Neural progenitor cell (in vitro differentiated cells): ENCODE results near the gene NME2. TPM values are rescaled to one million over a fixed set of nuclear protein-coding genes. Genes with fewer than 3 reads are reported as not detected.
A peak's percentile ranks its signal among the peaks of the same experiment; 100 is the strongest.

Source experiments
- DNase-seq: peaks from one replicate; pipeline ENCODE4 v3.0.0-alpha.2; 2016; ENCODE audit warnings: low spot score
- H2AFZ ChIP-seq: fragments of 200-600 bp; sonication (generic); replicated peaks from 2 replicates; pipeline ENCODE4 v1.6.1; 2016; ENCODE audit warnings: antibody characterized with exemption
- H3F3A ChIP-seq: fragments of 200-600 bp; sonication (generic); 2 replicates; pipeline ENCODE4 v1.6.1; 2016; ENCODE audit warnings: antibody characterized with exemption, low read depth
- H3K27ac ChIP-seq: fragments of 200-600 bp; sonication (generic); 2 replicates; pipeline ENCODE4 v1.5.1; 2016; ENCODE audit warnings: mild to moderate bottlenecking
- H3K27me3 ChIP-seq: fragments of 200-600 bp; sonication (generic); 2 replicates; pipeline ENCODE4 v1.6.1; 2016; ENCODE audit warnings: mild to moderate bottlenecking, moderate library complexity
- H3K36me3 ChIP-seq: fragments of 200-600 bp; sonication (generic); 2 replicates; pipeline ENCODE4 v1.5.1; 2016
- H3K4me1 ChIP-seq: fragments of 200-600 bp; sonication (generic); 2 replicates; pipeline ENCODE4 v1.6.1; 2016; ENCODE audit warnings: mixed run types
- H3K4me2 ChIP-seq: fragments of 200-600 bp; sonication (generic); 2 replicates; pipeline ENCODE4 v1.6.1; 2016
- H3K4me3 ChIP-seq: fragments of 200-600 bp; sonication (generic); 2 replicates; pipeline ENCODE4 v1.5.1; 2016
- H3K79me2 ChIP-seq: fragments of 200-600 bp; sonication (generic); 2 replicates; pipeline ENCODE4 v1.6.1; 2016; ENCODE audit warnings: low read depth
- H3K9ac ChIP-seq: fragments of 200-600 bp; sonication (generic); 2 replicates; pipeline ENCODE4 v1.6.1; 2016
- H3K9me3 ChIP-seq: fragments of 200-600 bp; sonication (generic); 2 replicates; pipeline ENCODE4 v1.5.1; 2016; ENCODE audit warnings: low read depth
- H4K20me1 ChIP-seq: fragments of 200-600 bp; sonication (generic); 2 replicates; pipeline ENCODE4 v1.6.1; 2016; ENCODE audit warnings: low read depth
- H3K27ac Mint-ChIP-seq: 3 replicates; pipeline ENCODE4 v1.8.0; 2021; ENCODE audit warnings: mixed read lengths
- H3K27me3 Mint-ChIP-seq: 2 replicates; pipeline ENCODE4 v1.8.0; 2022; ENCODE audit warnings: low read depth, mild to moderate bottlenecking, inconsistent platforms, moderate library complexity, mixed read lengths; ENCODE audit not compliant: insufficient read depth
- H3K36me3 Mint-ChIP-seq: 3 replicates; pipeline ENCODE4 v1.8.0; 2021; ENCODE audit warnings: mixed read lengths
- H3K4me1 Mint-ChIP-seq: 3 replicates; pipeline ENCODE4 v1.8.0; 2021; ENCODE audit warnings: mixed read lengths
- H3K4me3 Mint-ChIP-seq: 3 replicates; pipeline ENCODE4 v1.8.0; 2021; ENCODE audit warnings: mild to moderate bottlenecking, moderate library complexity, mixed read lengths
- H3K9me3 Mint-ChIP-seq: 3 replicates; pipeline ENCODE4 v1.8.0; 2020; ENCODE audit warnings: mixed read lengths
- CTCF ChIP-seq: fragments of 200-600 bp; sonication (generic); IDR thresholded peaks from 2 replicates; pipeline ENCODE4 v1.5.1; 2017; ENCODE audit warnings: antibody characterized with exemption, mild to moderate bottlenecking
- EZH2 ChIP-seq: fragments of 200-600 bp; sonication (generic); IDR thresholded peaks from 2 replicates; pipeline ENCODE4 v1.6.1; 2017; ENCODE audit warnings: antibody characterized with exemption, mild to moderate bottlenecking, moderate library complexity
- EZH2phosphoT487 ChIP-seq: fragments of 200-600 bp; sonication (generic); IDR thresholded peaks from 2 replicates; pipeline ENCODE4 v1.6.1; 2017; ENCODE audit warnings: antibody characterized with exemption
- total RNA-seq: library from RNA; depleted of rRNA; stranded (reverse); fragments of >200 nt; gene quantifications from 2 replicates; pipeline ENCODE4 v1.2.3, GENCODE V29; 2015; ENCODE audit warnings: low replicate concordance

NME2 gene
- total RNA-seq, 1 donor from 2014 or later = 287 TPM

DNA sequence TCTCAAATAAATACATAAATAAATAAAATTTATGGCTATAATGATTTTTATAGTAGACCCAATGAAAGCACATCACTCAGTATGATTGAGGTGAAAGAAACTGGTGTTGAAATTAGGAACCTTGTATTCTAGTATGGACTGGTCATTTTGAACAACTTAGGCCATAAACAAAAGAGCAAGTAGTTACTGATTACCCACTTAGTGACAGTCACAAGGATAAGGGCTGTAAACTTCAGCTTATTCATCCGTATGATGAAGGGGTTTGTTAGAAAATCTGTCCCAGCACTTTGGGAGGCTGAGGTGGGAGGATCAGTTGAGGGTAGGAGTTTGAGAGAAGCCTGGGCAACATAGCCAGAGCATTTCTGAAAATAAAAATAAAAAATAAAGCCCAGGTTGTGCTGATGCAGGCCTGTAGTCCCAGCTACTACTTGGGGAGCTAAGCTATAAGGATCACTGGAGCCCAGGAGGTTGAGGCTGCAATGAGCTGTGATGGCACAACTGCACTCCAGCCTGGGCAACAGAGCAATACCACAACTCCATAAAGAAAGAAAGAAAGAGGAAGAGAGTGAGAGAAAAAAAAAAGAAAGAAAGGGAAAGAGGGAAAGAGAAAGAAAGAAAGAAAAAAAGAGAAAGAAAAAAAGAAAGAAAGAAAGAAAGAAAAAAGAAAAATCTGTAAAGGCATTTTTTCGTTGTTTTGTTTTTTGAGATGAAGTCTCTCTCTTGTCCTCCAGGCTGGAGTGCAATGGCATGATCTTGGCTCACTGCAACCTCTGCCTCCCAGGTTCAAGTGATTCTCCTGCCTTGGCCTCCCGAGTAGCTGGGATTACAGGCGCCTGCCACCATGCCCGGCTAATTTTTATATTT, 41.3 kb upstream of the NME2 start:
- Histone ChIP-seq H3K27ac (no peak overlapping the region), H2AFZ (no peak overlapping the region), H3K4me2 (no peak overlapping the region), H3K4me3 (no peak overlapping the region), H3K9ac (no peak overlapping the region), H3K79me2 (peaks cover 2% of the 10 kb centered on the region), H3K36me3 (no peaks in the 10 kb centered on the region), H3K4me1 (no peaks in the 10 kb centered on the region), H4K20me1 (peaks cover 6% of the 10 kb centered on the region), H3K27me3 (no peaks in the 10 kb centered on the region), H3K9me3 (no peaks in the 10 kb centered on the region), H3F3A (peaks cover 15% of the 10 kb centered on the region)
- peaks cover 4% of the 10 kb centered on the region for H3K27me3 Mint-ChIP-seq
- H3K4me1 Mint-ChIP-seq = peaks cover 15% of the 10 kb centered on the region
- no peak overlapping the region for H3K4me3 Mint-ChIP-seq
- DNase-seq = no peak
- H3K9me3 Mint-ChIP-seq = no peaks in the 10 kb centered on the region
- H3K36me3 Mint-ChIP-seq = no peaks in the 10 kb centered on the region
- H3K27ac Mint-ChIP-seq = no peak overlapping the region
- TF ChIP-seq EZH2phosphoT487 (no peak), EZH2 (no peak), CTCF (no peak)

- Mint-ChIP-seq H3K36me3 (no peaks in the 10 kb centered on the region), H3K4me1 (no peaks in the 10 kb centered on the region), H3K4me3 (no peak overlapping the region), H3K27me3 (no peaks in the 10 kb centered on the region), H3K27ac (no peak overlapping the region), H3K9me3 (no peaks in the 10 kb centered on the region)
- DNase-seq = no peak
- Histone ChIP-seq H3F3A (no peaks in the 10 kb centered on the region), H3K4me3 (no peak overlapping the region), H3K4me2 (no peak overlapping the region), H3K79me2 (no peaks in the 10 kb centered on the region), H3K9ac (no peak overlapping the region), H2AFZ (no peak overlapping the region), H3K9me3 (no peaks in the 10 kb centered on the region), H3K27ac (no peak overlapping the region), H3K4me1 (no peaks in the 10 kb centered on the region), H4K20me1 (no peaks in the 10 kb centered on the region), H3K36me3 (no peaks in the 10 kb centered on the region), H3K27me3 (no peaks in the 10 kb centered on the region)
- TF ChIP-seq EZH2 (no peak), CTCF (no peak), EZH2phosphoT487 (no peak)
Measured at GRCh38 chr17:51128076-51128475, 38.1 kb upstream of the NME2 start.

DNA sequence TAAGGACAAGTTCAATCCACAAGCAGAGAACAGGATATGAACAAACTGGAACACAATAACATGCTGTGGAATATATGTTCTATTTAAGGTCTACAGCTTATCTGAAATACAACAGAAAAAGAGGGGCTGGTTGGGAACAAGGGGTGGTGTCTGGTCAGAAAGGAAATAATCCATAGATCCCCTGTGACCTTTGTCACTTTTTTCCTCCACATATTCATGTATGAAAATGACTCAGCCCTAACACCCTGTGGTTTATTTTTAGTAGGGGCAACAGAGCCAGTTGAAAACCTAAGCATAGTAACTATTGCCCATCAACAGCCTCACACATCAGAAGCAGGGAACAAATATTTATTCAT, 33.3 kb upstream of the NME2 start:
- Histone ChIP-seq H3K4me2 (no peak overlapping the region), H3K4me3 (no peak overlapping the region), H4K20me1 (no peaks in the 10 kb centered on the region), H3K36me3 (no peaks in the 10 kb centered on the region), H3K27me3 (no peaks in the 10 kb centered on the region), H3K4me1 (no peaks in the 10 kb centered on the region), H2AFZ (no peak overlapping the region), H3K27ac (no peak overlapping the region), H3F3A (no peaks in the 10 kb centered on the region), H3K9ac (no peak overlapping the region), H3K9me3 (no peaks in the 10 kb centered on the region), H3K79me2 (no peaks in the 10 kb centered on the region)
- no peak overlapping the region for H3K4me3 Mint-ChIP-seq
- no peaks in the 10 kb centered on the region for H3K27me3 Mint-ChIP-seq
- TF ChIP-seq CTCF (no peak), EZH2 (no peak), EZH2phosphoT487 (no peak)
- no peak for DNase-seq
- H3K27ac Mint-ChIP-seq = peak overlapping the region; percentile 25
- no peaks in the 10 kb centered on the region for H3K36me3 Mint-ChIP-seq
- H3K4me1 Mint-ChIP-seq = no peaks in the 10 kb centered on the region
- H3K9me3 Mint-ChIP-seq = no peaks in the 10 kb centered on the region
